Esophagus (tissue), 2 donors: ENCODE data around the gene GPX7. TPM values are rescaled to one million over a fixed set of nuclear protein-coding genes. Genes with fewer than 3 reads are reported as not detected.
A peak's percentile ranks its signal among the peaks of the same experiment; 100 is the strongest.

Experiments used
- H3K27ac ChIP-seq, 2 donors: one replicate each; pipeline ENCODE4 v1.5.1; 2013; ENCODE audit warnings: low read depth in 2 of 2, mild to moderate bottlenecking in 2 of 2, inconsistent platforms in 1 of 2, low read length in 1 of 2, moderate library complexity in 1 of 2
- H3K27me3 ChIP-seq, 2 donors: one replicate each; pipeline ENCODE4 v1.6.1; 2013; ENCODE audit warnings: low read length in 2 of 2, control low read depth in 1 of 2, mild to moderate bottlenecking in 1 of 2; ENCODE audit not compliant: insufficient read depth in 2 of 2, control insufficient read depth in 1 of 2
- H3K36me3 ChIP-seq, 2 donors: one replicate each; pipeline ENCODE4 v1.6.1; 2013; ENCODE audit warnings: low read length in 1 of 2; ENCODE audit not compliant: control insufficient read depth in 2 of 2, insufficient read depth in 2 of 2
- H3K4me1 ChIP-seq, 2 donors: one replicate each; pipeline ENCODE4 v1.6.1; 2013; ENCODE audit warnings: low read length in 1 of 2; ENCODE audit not compliant: control insufficient read depth in 2 of 2, insufficient read depth in 2 of 2
- H3K4me3 ChIP-seq, 2 donors: one replicate each; pipeline ENCODE4 v1.5.1; 2013; ENCODE audit warnings: low read length in 2 of 2, mild to moderate bottlenecking in 2 of 2, low read depth in 1 of 2, moderate library complexity in 1 of 2
- H3K9me3 ChIP-seq, 2 donors: one replicate each; pipeline ENCODE4 v1.6.1; 2013; ENCODE audit warnings: mild to moderate bottlenecking in 2 of 2, low read depth in 1 of 2, low read length in 1 of 2, moderate library complexity in 1 of 2; ENCODE audit not compliant: control insufficient read depth in 2 of 2, insufficient read depth in 1 of 2
- WGBS, 2 donors: extraction: QIAGEN DNeasy Blood & Tissue Kit; methylation state at CpG; one replicate each; pipeline ENCODE4 v1.1.7; 2013; 5-methylcytosine and 5-hydroxymethylcytosine counted together
- polyA plus RNA-seq, 2 donors: library from polyadenylated mRNA; stranded (reverse); fragments of 200-250 nt; gene quantifications; one replicate each; pipeline ENCODE4 v1.2.3, GENCODE V29; 2013
- donor health status: healthy with polysubstance abuse.
- donor health status: Bipolar disorder and iron deficiency.

Gene GPX7
- polyA plus RNA-seq, 2 donors: 2.4 to 3.8 TPM

GRCh38 chr1:52599236-52599635, 2.9 kb upstream of the GPX7 start:
- Histone ChIP-seq H3K4me3 (no peak overlapping the region), H3K27me3 (no peaks in the 10 kb centered on the region), H3K36me3 (no peaks in the 10 kb centered on the region), H3K4me1 (peaks cover 0 to 1% of the 10 kb centered on the region in 2 donors), H3K9me3 (no peaks in the 10 kb centered on the region), H3K27ac (no peak overlapping the region)
- 89% methylated on average over 7 of the region's 7 CpGs for WGBS, 2 donors

DNA sequence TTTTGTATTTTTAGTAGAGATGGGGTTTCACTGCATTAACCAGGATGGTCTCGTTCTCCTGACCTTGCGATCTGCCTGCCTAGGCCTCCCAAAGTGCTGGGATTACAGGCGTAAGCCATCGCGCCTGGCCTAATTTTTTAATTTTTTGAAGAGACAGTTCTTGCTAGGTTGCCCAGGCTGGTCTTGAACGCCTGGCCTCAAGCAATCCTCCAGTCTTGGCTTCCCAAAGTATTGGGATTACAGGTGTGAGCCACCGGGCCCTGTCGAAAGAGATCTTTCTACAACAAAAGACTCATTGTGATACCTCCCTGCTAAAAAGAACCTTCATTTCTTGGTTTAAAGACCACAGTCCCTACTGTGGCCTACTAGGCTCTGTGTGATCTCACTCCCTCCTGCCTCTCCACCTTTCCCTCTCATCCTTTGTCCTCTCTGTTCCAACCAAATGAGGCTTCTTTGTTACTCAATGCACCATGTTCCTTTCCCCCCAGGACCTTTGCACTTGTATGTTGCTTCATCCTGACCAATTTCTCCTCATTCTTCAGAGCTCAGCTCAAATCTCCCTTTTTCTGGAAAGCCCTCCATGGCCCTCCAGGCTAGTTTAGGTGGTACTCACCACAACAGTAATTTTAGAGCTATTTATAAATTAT, 1.5 kb upstream of the GPX7 start:
- Histone ChIP-seq H3K4me1 (peaks cover 0 to 2% of the 10 kb centered on the region in 2 donors), H3K4me3 (no peak overlapping the region), H3K36me3 (no peaks in the 10 kb centered on the region), H3K27ac (no peak overlapping the region), H3K27me3 (no peaks in the 10 kb centered on the region), H3K9me3 (no peaks in the 10 kb centered on the region)
- WGBS, 2 donors: 97% methylated on average over 8 of the region's 8 CpGs

- H3K4me3 ChIP-seq: no peak overlapping the region
Measured at GRCh38 chr1:52601519-52601918, 652 bp upstream of the GPX7 start.

GRCh38 chr1:52602856-52603600, 857 bp downstream of the GPX7 start:
- peak overlapping the region; percentile 52 to 54 for H3K27ac ChIP-seq
- peaks cover 2 to 4% of the 10 kb centered on the region in 2 donors for H3K36me3 ChIP-seq
- H3K4me1 ChIP-seq: peaks cover 0 to 2% of the 10 kb centered on the region in 2 donors
- no peaks in the 10 kb centered on the region for H3K9me3 ChIP-seq
- WGBS, 2 donors: 42 to 43% methylated on average over 21 of the region's 21 CpGs
- no peaks in the 10 kb centered on the region for H3K27me3 ChIP-seq
- peak overlapping the region; percentile 55 to 60 for H3K4me3 ChIP-seq

More at GRCh38 chr1:52601519-52601918, 652 bp upstream of the GPX7 start:
- 77 to 89% methylated on average over 3 of the region's 3 CpGs for WGBS, 2 donors
- no peaks in the 10 kb centered on the region for H3K9me3 ChIP-seq
- peaks cover 0 to 2% of the 10 kb centered on the region in 2 donors for H3K4me1 ChIP-seq
- H3K27me3 ChIP-seq: no peaks in the 10 kb centered on the region
- no peak overlapping the region for H3K27ac ChIP-seq
- H3K36me3 ChIP-seq: no peaks in the 10 kb centered on the region

- Histone ChIP-seq H3K27ac (no peak overlapping the region), H3K36me3 (peaks cover 3 to 4% of the 10 kb centered on the region in 2 donors), H3K9me3 (no peaks in the 10 kb centered on the region), H3K4me3 (no peak overlapping the region), H3K4me1 (peaks cover 0 to 2% of the 10 kb centered on the region in 2 donors), H3K27me3 (no peaks in the 10 kb centered on the region)
- 83 to 88% methylated on average over 6 of the region's 6 CpGs for WGBS, 2 donors
Measured at GRCh38 chr1:52603630-52604029, 1.5 kb downstream of the GPX7 start.

DNA sequence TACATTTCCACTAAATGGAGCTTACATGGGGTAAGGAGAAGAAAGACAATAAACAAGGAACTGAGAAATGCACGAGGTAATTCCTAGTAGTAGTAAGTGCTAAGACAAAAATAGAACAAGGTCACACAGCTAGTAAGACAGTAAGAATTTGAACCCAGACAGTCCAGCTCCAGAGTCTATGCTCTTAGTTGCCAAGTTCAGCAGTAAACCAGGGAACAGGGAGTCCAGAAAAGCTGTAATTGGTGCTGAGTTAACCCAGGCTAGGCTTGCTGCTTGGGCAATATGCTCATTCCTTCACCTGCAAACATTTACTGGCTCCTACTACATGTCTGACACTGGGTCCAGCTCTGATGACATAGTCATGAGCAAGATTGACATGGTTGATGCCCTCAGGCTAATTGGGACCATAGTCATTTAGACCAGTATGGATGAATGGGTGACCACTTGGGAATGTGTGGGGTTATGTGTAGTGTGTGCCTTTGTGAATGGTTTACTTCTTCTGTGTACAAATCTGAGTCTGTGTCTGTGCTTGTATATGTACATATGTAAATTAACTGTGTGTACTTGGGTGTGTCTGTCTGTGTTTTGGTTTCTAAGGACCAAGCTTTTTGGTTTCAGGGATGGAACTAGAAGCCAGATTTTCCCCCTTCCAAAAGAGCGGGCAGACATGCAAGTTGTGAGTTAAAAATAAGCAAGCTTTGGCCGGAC, 2.0 kb downstream of the GPX7 start:
- Histone ChIP-seq H3K27ac (no peak overlapping the region), H3K4me1 (peaks cover 0 to 2% of the 10 kb centered on the region in 2 donors), H3K4me3 (no peak overlapping the region), H3K36me3 (peaks cover 3 to 4% of the 10 kb centered on the region in 2 donors), H3K9me3 (no peaks in the 10 kb centered on the region), H3K27me3 (no peaks in the 10 kb centered on the region)
- WGBS, 2 donors: 63 to 75% methylated on average over 3 of the region's 3 CpGs

- H3K4me3 ChIP-seq: no peak overlapping the region
- WGBS, 2 donors: 55 to 57% methylated on average over 2 of the region's 2 CpGs
- no peaks in the 10 kb centered on the region for H3K27me3 ChIP-seq
- no peaks in the 10 kb centered on the region for H3K36me3 ChIP-seq
- no peaks in the 10 kb centered on the region for H3K9me3 ChIP-seq
- no peak overlapping the region for H3K27ac ChIP-seq
- no peaks in the 10 kb centered on the region for H3K4me1 ChIP-seq
Measured at GRCh38 chr1:52613636-52614373, 11.6 kb downstream of the GPX7 start.

DNA sequence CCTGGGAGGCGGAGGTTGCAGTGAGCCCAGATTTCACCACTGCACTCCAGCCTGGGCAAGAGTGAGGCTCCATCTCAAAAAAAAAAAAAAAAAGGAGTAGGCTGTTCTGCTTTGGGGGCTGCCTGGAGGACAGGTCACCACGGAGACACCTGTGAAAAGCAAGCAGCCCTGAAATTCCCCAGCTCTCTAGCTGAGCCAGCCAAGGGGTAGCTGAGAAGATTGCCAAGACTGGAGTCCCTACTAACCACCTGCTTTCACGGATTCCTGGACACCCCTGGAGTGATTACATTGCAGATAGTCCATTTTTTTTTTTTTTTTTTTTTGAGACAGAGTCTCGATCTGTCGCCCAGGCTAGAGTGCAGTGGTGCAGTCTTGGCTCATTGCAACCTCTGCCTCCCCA, 12.5 kb downstream of the GPX7 start:
- no peak overlapping the region for H3K4me3 ChIP-seq
- no peaks in the 10 kb centered on the region for H3K4me1 ChIP-seq
- no peak overlapping the region for H3K27ac ChIP-seq
- no peaks in the 10 kb centered on the region for H3K36me3 ChIP-seq
- no peaks in the 10 kb centered on the region for H3K9me3 ChIP-seq
- 95 to 97% methylated on average over 5 of the region's 5 CpGs for WGBS, 2 donors
- no peaks in the 10 kb centered on the region for H3K27me3 ChIP-seq

DNA sequence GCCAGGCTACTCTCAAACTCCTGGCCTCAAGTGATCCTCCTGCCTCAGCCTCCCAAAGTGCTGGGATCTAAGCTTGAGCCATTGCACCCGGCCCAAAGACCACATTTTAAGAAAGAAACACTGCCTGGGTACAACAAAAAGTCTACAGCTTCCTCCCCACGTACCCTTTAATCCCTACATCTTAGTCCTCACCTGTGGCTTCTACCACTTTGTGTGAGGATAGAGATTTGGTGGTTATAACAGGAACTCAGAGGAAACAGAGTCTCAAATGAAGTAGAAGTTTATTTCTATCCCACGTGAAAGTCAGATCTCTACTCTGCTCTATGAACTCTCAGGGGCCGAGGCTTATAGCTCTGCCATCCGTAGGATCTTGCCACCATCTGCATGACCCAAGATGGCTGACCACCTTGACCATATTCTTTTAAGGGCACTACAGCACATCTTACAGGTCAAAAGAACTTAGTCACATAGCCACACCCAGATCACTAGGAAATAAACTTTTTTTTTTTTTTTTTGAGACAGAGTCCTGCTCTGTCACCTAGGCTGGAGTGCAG, 13.4 kb downstream of the GPX7 start:
- WGBS, 2 donors: 65 to 82% methylated on average over 5 of the region's 5 CpGs

More for the DNA sequence above, 13.4 kb downstream of the GPX7 start:
- no peaks in the 10 kb centered on the region for H3K4me1 ChIP-seq
- no peak overlapping the region for H3K4me3 ChIP-seq
- no peaks in the 10 kb centered on the region for H3K36me3 ChIP-seq
- no peak overlapping the region for H3K27ac ChIP-seq
- no peaks in the 10 kb centered on the region for H3K27me3 ChIP-seq
- H3K9me3 ChIP-seq: no peaks in the 10 kb centered on the region
